Loucy (cell line): Measurements from ENCODE around the gene DAB2.

ENCODE experiments used
- EZH2phosphoT487 ChIP-seq: fragments of 200-600 bp; IDR thresholded peaks from 2 replicates; pipeline ENCODE4 v1.6.1; 2018; ENCODE audit warnings: antibody characterized with exemption, mild to moderate bottlenecking, moderate library complexity, borderline replicate concordance
- TF ChIP-seq, protein P1 (sequence below): fragments of 200-600 bp; sonication (generic); conservative IDR thresholded peaks from 2 replicates; pipeline ENCODE4 v1.5.1; 2014; ENCODE audit warnings: mild to moderate bottlenecking, antibody characterized with exemption, low read length

DNA sequence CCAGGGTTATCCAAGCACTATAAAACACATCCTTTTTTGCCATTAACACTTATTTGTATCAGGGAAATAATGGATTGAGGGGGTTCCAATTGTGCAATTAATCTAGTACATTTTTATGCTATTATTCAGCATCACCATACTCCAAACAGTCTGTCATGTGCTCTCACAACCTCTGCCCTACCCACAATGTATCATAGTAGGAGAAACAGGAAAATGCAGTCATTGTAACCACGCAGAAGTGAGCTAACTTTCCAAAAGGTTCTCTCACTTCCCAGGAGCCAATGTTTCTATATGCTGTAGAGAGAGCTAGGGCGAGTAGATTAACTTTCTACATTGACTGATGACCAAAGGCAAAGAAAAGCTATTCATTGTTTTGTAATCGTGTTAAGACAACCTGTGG is 29.8 kb downstream of the DAB2 start:
- TF ChIP-seq, protein P1, sequence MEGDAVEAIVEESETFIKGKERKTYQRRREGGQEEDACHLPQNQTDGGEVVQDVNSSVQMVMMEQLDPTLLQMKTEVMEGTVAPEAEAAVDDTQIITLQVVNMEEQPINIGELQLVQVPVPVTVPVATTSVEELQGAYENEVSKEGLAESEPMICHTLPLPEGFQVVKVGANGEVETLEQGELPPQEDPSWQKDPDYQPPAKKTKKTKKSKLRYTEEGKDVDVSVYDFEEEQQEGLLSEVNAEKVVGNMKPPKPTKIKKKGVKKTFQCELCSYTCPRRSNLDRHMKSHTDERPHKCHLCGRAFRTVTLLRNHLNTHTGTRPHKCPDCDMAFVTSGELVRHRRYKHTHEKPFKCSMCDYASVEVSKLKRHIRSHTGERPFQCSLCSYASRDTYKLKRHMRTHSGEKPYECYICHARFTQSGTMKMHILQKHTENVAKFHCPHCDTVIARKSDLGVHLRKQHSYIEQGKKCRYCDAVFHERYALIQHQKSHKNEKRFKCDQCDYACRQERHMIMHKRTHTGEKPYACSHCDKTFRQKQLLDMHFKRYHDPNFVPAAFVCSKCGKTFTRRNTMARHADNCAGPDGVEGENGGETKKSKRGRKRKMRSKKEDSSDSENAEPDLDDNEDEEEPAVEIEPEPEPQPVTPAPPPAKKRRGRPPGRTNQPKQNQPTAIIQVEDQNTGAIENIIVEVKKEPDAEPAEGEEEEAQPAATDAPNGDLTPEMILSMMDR, result no peak
- TF ChIP-seq EZH2phosphoT487, result no peak
